Smooth muscle cell (in vitro differentiated cells): ENCODE measurements around the gene HOXC6. TPM values are rescaled to one million over a fixed set of nuclear protein-coding genes. Genes with fewer than 3 reads are reported as not detected.
A peak's percentile ranks its signal among the peaks of the same experiment; 100 is the strongest.

ENCODE experiments used
- DNase-seq: peaks from one replicate; lab custom pipeline; 2025; ENCODE audit not compliant: unreplicated experiment; lab: John Stamatoyannopoulos, UW
- H2AFZ ChIP-seq: fragments of 200-600 bp; sonication (generic); 2 replicates; pipeline ENCODE4 v1.6.0; 2016; ENCODE audit warnings: antibody characterized with exemption, low read depth, mild to moderate bottlenecking
- H3F3A ChIP-seq: fragments of 200-600 bp; sonication (generic); 2 replicates; pipeline ENCODE4 v1.6.0; 2017; ENCODE audit warnings: antibody characterized with exemption, low read depth
- H3K27ac ChIP-seq: fragments of 200-600 bp; sonication (generic); 2 replicates; pipeline ENCODE4 v1.5.1; 2016; ENCODE audit warnings: low read depth, mild to moderate bottlenecking
- H3K27me3 ChIP-seq: fragments of 200-600 bp; sonication (generic); 2 replicates; pipeline ENCODE4 v1.6.1; 2016; ENCODE audit warnings: low read depth, mild to moderate bottlenecking
- H3K36me3 ChIP-seq: fragments of 200-600 bp; sonication (generic); 2 replicates; pipeline ENCODE4 v1.5.1; 2016; ENCODE audit warnings: low read depth
- H3K4me1 ChIP-seq: fragments of 200-600 bp; sonication (generic); 2 replicates; pipeline ENCODE4 v1.5.1; 2016; ENCODE audit warnings: low read depth
- H3K4me2 ChIP-seq: fragments of 200-600 bp; sonication (generic); 2 replicates; pipeline ENCODE4 v1.6.0; 2016; ENCODE audit warnings: mild to moderate bottlenecking
- H3K4me3 ChIP-seq: fragments of 200-600 bp; sonication (generic); 2 replicates; pipeline ENCODE4 v1.5.1; 2016; ENCODE audit warnings: mild to moderate bottlenecking
- H3K79me2 ChIP-seq: fragments of 200-600 bp; sonication (generic); 2 replicates; pipeline ENCODE4 v1.6.0; 2016; ENCODE audit warnings: low read depth, mild to moderate bottlenecking
- H3K9ac ChIP-seq: fragments of 200-600 bp; sonication (generic); 2 replicates; pipeline ENCODE4 v1.6.0; 2016; ENCODE audit warnings: low read depth
- H3K9me3 ChIP-seq: fragments of 200-600 bp; sonication (generic); replicated peaks from 2 replicates; pipeline ENCODE4 v1.5.1; 2016; ENCODE audit warnings: low read depth
- H4K20me1 ChIP-seq: fragments of 200-600 bp; sonication (generic); 2 replicates; pipeline ENCODE4 v1.6.0; 2016; ENCODE audit warnings: low read depth
- CTCF ChIP-seq: fragments of 200-600 bp; sonication (generic); IDR thresholded peaks from 2 replicates; pipeline ENCODE4 v1.5.1; 2017; ENCODE audit warnings: borderline replicate concordance, mild to moderate bottlenecking, antibody characterized with exemption; ENCODE audit not compliant: insufficient read depth, poor library complexity, severe bottlenecking
- WGBS: methylation state at CpG from one replicate; pipeline ENCODE4 v1.1.7; 2016; ENCODE audit warnings: low lambda C conversion rate; 5-methylcytosine and 5-hydroxymethylcytosine counted together
- polyA plus RNA-seq: library from polyadenylated mRNA; unstranded; fragments of >200 nt; fragmentation: Nextera tagmentation; extraction: Ambion mirVana; gene quantifications from 2 replicates; pipeline ENCODE4 v1.2.1, GENCODE V29; 2016
- total RNA-seq: library from RNA; depleted of rRNA; stranded (reverse); fragments of >200 nt; gene quantifications from 2 replicates; pipeline ENCODE4 v1.2.3, GENCODE V29; 2014

Gene HOXC6
- total and polyA plus RNA-seq, 2 experiments from 2014 or later: 3.1 to 12.3 TPM

GRCh38 chr12:54006559-54007220, 21.6 kb upstream of the HOXC6 start:
- H3K27ac ChIP-seq: no peak overlapping the region
- H3K27me3 ChIP-seq: peaks cover 98% of the 10 kb centered on the region
- no peaks in the 10 kb centered on the region for H3F3A ChIP-seq
- no peaks in the 10 kb centered on the region for H3K9me3 ChIP-seq
- no peak for DNase-seq
- no peaks in the 10 kb centered on the region for H4K20me1 ChIP-seq
- no peaks in the 10 kb centered on the region for H3K36me3 ChIP-seq
- H2AFZ ChIP-seq: peak overlapping the region; percentile 82
- no peaks in the 10 kb centered on the region for H3K4me1 ChIP-seq
- H3K79me2 ChIP-seq: no peaks in the 10 kb centered on the region
- H3K4me2 ChIP-seq: peak overlapping the region; percentile 84
- TF ChIP-seq CTCF: no peak
- peak overlapping the region; percentile 46 for H3K4me3 ChIP-seq
- 32% methylated on average over 22 of the region's 22 CpGs for WGBS
- H3K9ac ChIP-seq: no peak overlapping the region

DNA sequence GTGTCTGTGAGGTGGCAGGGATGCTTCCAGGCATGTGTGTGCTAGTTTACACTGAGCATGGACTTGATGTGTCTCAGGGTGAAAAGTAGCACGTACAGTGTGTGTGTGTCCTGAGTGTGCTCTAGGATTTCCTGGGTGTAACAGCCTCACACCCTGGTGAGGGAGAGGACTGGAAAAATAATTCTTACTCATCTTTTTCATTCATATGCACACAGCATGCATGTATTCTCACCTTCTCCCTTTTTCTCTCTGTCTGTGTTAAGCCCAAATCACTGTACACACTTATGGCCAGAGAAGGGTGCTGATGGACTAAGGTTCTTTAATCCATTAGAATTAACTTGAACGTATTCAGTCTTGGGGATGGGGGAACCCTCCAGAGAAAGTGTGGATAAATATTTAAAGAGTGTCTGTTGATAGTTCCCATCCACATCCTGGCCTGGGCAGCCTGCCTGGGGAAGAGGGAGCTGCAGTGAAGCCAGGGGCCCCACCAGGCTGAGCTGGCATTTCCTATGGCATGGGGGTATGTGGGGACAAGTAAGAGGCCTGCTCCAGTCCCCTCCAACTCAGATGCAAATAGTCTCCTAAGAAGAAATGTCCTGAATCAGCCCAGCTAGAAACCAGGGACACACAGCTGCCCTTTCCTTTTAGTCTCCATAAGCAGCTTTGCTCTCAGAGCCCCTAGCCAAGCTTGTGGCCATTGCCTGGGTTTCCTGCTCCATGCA, 20.5 kb upstream of the HOXC6 start:
- H3K9ac ChIP-seq: no peak overlapping the region
- DNase-seq: no peak
- H3F3A ChIP-seq: no peaks in the 10 kb centered on the region
- no peak overlapping the region for H3K4me2 ChIP-seq
- no peaks in the 10 kb centered on the region for H3K4me1 ChIP-seq
- no peaks in the 10 kb centered on the region for H4K20me1 ChIP-seq
- WGBS: 42% methylated on average over 2 of the region's 2 CpGs
- no peaks in the 10 kb centered on the region for H3K9me3 ChIP-seq
- H2AFZ ChIP-seq: no peak overlapping the region
- H3K27ac ChIP-seq: no peak overlapping the region
- no peak overlapping the region for H3K4me3 ChIP-seq
- peaks cover 98% of the 10 kb centered on the region for H3K27me3 ChIP-seq
- H3K36me3 ChIP-seq: no peaks in the 10 kb centered on the region
- no peak for TF ChIP-seq CTCF
- H3K79me2 ChIP-seq: no peaks in the 10 kb centered on the region

DNA sequence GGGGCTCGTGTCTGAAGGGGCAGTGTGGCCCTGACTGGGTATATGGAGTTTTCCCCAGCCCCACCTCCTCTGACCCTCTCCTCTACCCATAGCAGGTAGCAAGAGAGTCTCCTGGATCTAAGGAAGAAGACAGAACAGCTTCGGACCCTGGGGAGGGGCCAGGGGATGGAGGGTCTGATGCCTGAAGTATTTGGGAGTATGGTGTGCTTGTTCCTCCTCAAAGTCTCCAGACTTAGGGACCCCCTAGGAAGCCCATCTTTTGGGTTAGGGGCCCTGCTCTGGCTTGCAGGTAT, 20.0 kb upstream of the HOXC6 start:
- Histone ChIP-seq H3K79me2 (no peaks in the 10 kb centered on the region), H3K9ac (no peak overlapping the region), H3K4me1 (no peaks in the 10 kb centered on the region), H3K4me3 (no peak overlapping the region), H3K9me3 (no peaks in the 10 kb centered on the region), H2AFZ (no peak overlapping the region), H3K27ac (no peak overlapping the region), H3K4me2 (peak overlapping the region; percentile 22), H3F3A (no peaks in the 10 kb centered on the region), H4K20me1 (no peaks in the 10 kb centered on the region), H3K27me3 (peaks cover 98% of the 10 kb centered on the region), H3K36me3 (no peaks in the 10 kb centered on the region)
- WGBS: 51% methylated on average over 2 of the region's 2 CpGs
- TF ChIP-seq CTCF: no peak
- no peak for DNase-seq
